Esophagus muscularis mucosa (tissue), 4 donors: Measurements from ENCODE around the gene HTR1E. TPM values are rescaled to one million over a fixed set of nuclear protein-coding genes. Genes with fewer than 3 reads are reported as not detected.
"Not testable (repeated sequence)": the region's sequence is repeated elsewhere in the genome, so short reads cannot be mapped to it uniquely, and the experiment has no call there.

Source experiments
- DNase-seq: peaks from one replicate; pipeline ENCODE4 v3.0.0-alpha.2; 2017; ENCODE audit errors: extremely low spot score
- H3K27ac ChIP-seq, 4 donors: fragments of 200-600 bp; sonication (generic); replicated peaks in 1 of 4; 1 replicate in 3 of 4; 2 replicates in 1 of 4; pipeline ENCODE4 v1.5.1; 2016 to 2019; ENCODE audit warnings: mild to moderate bottlenecking in 1 of 4
- H3K27me3 ChIP-seq, 4 donors: fragments of 200-600 bp; sonication (generic); one replicate each; pipeline versions ENCODE4 v1.5.1 to v1.6.0; 2016 to 2019
- H3K36me3 ChIP-seq, 4 donors: fragments of 200-600 bp; sonication (generic); one replicate each; pipeline ENCODE4 v1.5.1; 2016 to 2019
- H3K4me1 ChIP-seq, 4 donors: fragments of 200-600 bp; sonication (generic); one replicate each; pipeline ENCODE4 v1.5.1; 2016 to 2019
- H3K4me3 ChIP-seq, 4 donors: fragments of 200-600 bp; sonication (generic); 1 replicate in 2 of 4; 2 replicates in 2 of 4; pipeline ENCODE4 v1.5.1; 2016 to 2019; ENCODE audit warnings: mild to moderate bottlenecking in 4 of 4, moderate library complexity in 1 of 4
- H3K9me3 ChIP-seq, 4 donors: fragments of 200-600 bp; sonication (generic); 1 replicate in 3 of 4; 2 replicates in 1 of 4; pipeline ENCODE4 v1.5.1; 2016 to 2019
- CTCF ChIP-seq, 3 experiments: fragments of 200-600 bp in 2 of 3; fragments of 450-650 bp in 1 of 3; sonication (generic) in 2 of 3; IDR thresholded peaks; one replicate each; pipeline ENCODE4 v1.5.1; 2017 to 2019; ENCODE audit warnings: antibody characterized with exemption in 3 of 3, mild to moderate bottlenecking in 2 of 3, moderate library complexity in 1 of 3
- EP300 ChIP-seq: sonication (generic); formaldehyde crosslinking; IDR thresholded peaks from one replicate; pipeline ENCODE4 v1.6.1; 2017; ENCODE audit warnings: antibody characterized with exemption
- POLR2A ChIP-seq: fragments of 450-650 bp; IDR thresholded peaks from one replicate; pipeline ENCODE4 v1.6.1; 2017; ENCODE audit warnings: antibody characterized with exemption, moderate library complexity, mild to moderate bottlenecking, low read depth
- POLR2AphosphoS5 ChIP-seq, 2 donors: sonication (generic); formaldehyde crosslinking; IDR thresholded peaks; one replicate each; pipeline ENCODE4 v1.6.1; 2017; ENCODE audit warnings: antibody characterized with exemption in 2 of 2
- WGBS: methylation state at CpG from one replicate; pipeline ENCODE4 v1.1.5; 2018; 5-methylcytosine and 5-hydroxymethylcytosine counted together
- intact Hi-C: fragments of 100-400 bp; cut with DNase I; formaldehyde crosslinking; loops from one replicate; pipeline ENCODE4 v1.15.1; 2023
- total RNA-seq, 4 donors: library from RNA; depleted of rRNA; stranded (reverse); fragments of >200 nt; gene quantifications; one replicate each; pipeline versions ENCODE4 v1.1.0 to v1.2.1, GENCODE V29; 2016

HTR1E gene
- total RNA-seq, 4 donors from 2014 or later = 0.17 to 0.40 (median 0.19) TPM; not detected in 1

DNA sequence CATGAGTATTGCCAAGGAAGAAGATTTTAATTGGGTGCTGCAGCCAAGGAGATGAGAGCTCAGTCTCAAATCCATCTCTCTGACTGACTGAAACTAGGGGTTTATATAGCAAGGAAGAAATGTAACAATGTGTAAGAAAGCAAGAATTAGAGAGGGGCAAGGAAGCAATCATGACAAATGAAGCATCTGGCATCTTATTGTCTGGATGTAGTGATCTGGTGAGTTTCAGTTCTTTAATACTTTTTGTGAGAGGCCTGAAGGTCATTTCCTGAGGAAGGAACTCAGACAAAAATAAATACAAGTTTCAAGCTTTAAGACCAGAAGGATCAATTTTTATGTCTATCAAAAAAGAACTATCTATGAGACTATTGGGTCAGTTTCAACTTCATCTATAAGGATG is 64.2 kb downstream of the HTR1E start:
- Histone ChIP-seq H3K4me3 (no peak overlapping the region), H3K27me3 (no peaks in the 10 kb centered on the region), H3K36me3 (no peaks in the 10 kb centered on the region), H3K9me3 (peaks cover 0 to 16% (median 5%) of the 10 kb centered on the region in 4 donors), H3K4me1 (no peaks in the 10 kb centered on the region), H3K27ac (no peak overlapping the region)
- intact Hi-C loops = no loop called here
- no peak for DNase-seq
- TF ChIP-seq POLR2AphosphoS5 (IDR thresholded peaks at IDR 0.05) (no peak), CTCF (IDR thresholded peaks at IDR 0.05) (no peak), POLR2A (no peak), EP300 (no peak)

- DNase-seq, H3K4me3 ChIP-seq, H3K27ac ChIP-seq, H3K27me3 ChIP-seq, H3K4me1 ChIP-seq, H3K36me3 ChIP-seq, intact Hi-C loops: not testable (repeated sequence)
- H3K9me3 ChIP-seq = peaks cover 0 to 16% (median 5%) of the 10 kb centered on the region in 4 donors
- 82% methylated on average over 4 of the region's 4 CpGs for WGBS
These were observed 65.1 kb downstream of the HTR1E start for GRCh38 chr6:87002391-87002790.

DNA sequence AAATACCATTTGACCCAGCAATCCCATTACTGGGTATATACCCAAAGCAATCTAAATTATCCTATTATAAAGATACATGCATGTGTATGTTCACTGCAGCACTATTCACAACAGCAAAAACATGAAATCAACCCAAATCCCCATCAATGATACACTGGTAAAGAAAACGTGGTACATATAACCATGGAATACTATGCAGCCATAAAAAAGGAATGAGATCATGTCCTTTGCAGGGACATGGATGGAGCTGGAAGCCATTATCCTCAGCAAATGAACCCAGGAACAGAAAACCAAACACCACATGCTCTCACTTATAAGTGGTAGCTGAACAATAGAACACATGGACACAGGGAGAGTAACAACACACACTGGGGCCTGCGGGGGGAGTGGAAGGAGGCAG is 69.2 kb downstream of the HTR1E start:
- 78% methylated on average over 2 of the region's 2 CpGs for WGBS
- DNase-seq, intact Hi-C loops, H3K27me3 ChIP-seq, H3K4me1 ChIP-seq, H3K9me3 ChIP-seq, H3K4me3 ChIP-seq, H3K36me3 ChIP-seq, H3K27ac ChIP-seq: not testable (repeated sequence)

- DNase-seq, intact Hi-C loops, H3K4me3 ChIP-seq, H3K4me1 ChIP-seq, H3K36me3 ChIP-seq, H3K27ac ChIP-seq, H3K27me3 ChIP-seq, H3K9me3 ChIP-seq: not testable (repeated sequence)
- WGBS = no CpG with 5 or more reads among the region's 34 CpGs
These were observed 72.3 kb downstream of the HTR1E start for GRCh38 chr6:87009581-87009980.

GRCh38 chr6:87012035-87012434 is 74.7 kb downstream of the HTR1E start:
- no peak for TF ChIP-seq POLR2AphosphoS5 (IDR thresholded peaks at IDR 0.05)
- no peak for TF ChIP-seq POLR2A
- TF ChIP-seq CTCF (IDR thresholded peaks at IDR 0.05) = no peak
- TF ChIP-seq EP300 = no peak
- intact Hi-C loops = no loop called here
- H3K9me3 ChIP-seq = no peaks in the 10 kb centered on the region
- H3K27ac ChIP-seq = no peak overlapping the region
- no peaks in the 10 kb centered on the region for H3K4me1 ChIP-seq
- 96% methylated on average over 3 of the region's 3 CpGs for WGBS
- DNase-seq = no peak
- H3K27me3 ChIP-seq = no peaks in the 10 kb centered on the region
- no peak overlapping the region for H3K4me3 ChIP-seq
- no peaks in the 10 kb centered on the region for H3K36me3 ChIP-seq

GRCh38 chr6:87012743-87013142 is 75.4 kb downstream of the HTR1E start:
- Histone ChIP-seq H3K4me3 (no peak overlapping the region), H3K4me1 (no peaks in the 10 kb centered on the region), H3K36me3 (no peaks in the 10 kb centered on the region), H3K27me3 (no peaks in the 10 kb centered on the region), H3K27ac (no peak overlapping the region), H3K9me3 (no peaks in the 10 kb centered on the region)
- DNase-seq = no peak
- TF ChIP-seq EP300 (no peak), CTCF (IDR thresholded peaks at IDR 0.05) (no peak), POLR2A (no peak), POLR2AphosphoS5 (IDR thresholded peaks at IDR 0.05) (no peak)
- intact Hi-C loops = no loop called here
- WGBS = 58% methylated on average over 3 of the region's 3 CpGs
